B cell (primary cell): Measurements from ENCODE around the gene BACH2. TPM values are rescaled to one million over a fixed set of nuclear protein-coding genes. Genes with fewer than 3 reads are reported as not detected.

Experiments used
- ATAC-seq: fragments of 200-7000 bp; cut with Tn5 transposase; one replicate; pipeline ENCODE4 v1.10.0; 2021; ENCODE audit warnings: low read depth, mild to moderate bottlenecking, moderate number of reproducible peaks, moderate library complexity
- CTCF ChIA-PET: fragments of 350-600 bp; sonication (Branson Sonifier 250); formaldehyde crosslinking; loops from one replicate; lab custom pipeline; 2021; ENCODE audit warnings: antibody characterized with exemption, inconsistent platforms; lab: Charles Lee
- POLR2A ChIA-PET: fragments of 350-600 bp; sonication (Branson Sonifier 250); formaldehyde crosslinking; loops from one replicate; lab custom pipeline; 2021; ENCODE audit warnings: antibody characterized with exemption; lab: Charles Lee
- DNase-seq: peaks from one replicate; pipeline ENCODE4 v3.0.0; 2013
- H2AFZ ChIP-seq: 2 replicates; pipeline ENCODE4 v1.6.1; 2012; ENCODE audit warnings: mild to moderate bottlenecking, low read depth, low read length; ENCODE audit not compliant: insufficient read depth, poor library complexity, severe bottlenecking
- H3K27ac ChIP-seq, 2 donors: 1 replicate in 1 of 2; 2 replicates in 1 of 2; pipeline ENCODE4 v1.5.1; 2012 to 2013; ENCODE audit warnings: low read length in 2 of 2, mild to moderate bottlenecking in 2 of 2, moderate library complexity in 1 of 2
- H3K27me3 ChIP-seq, 4 experiments: fragments of 200-600 bp in 1 of 4; sonication (generic) in 1 of 4; replicated peaks in 1 of 4; 1 replicate in 2 of 4; 2 replicates in 2 of 4; pipeline versions ENCODE4 v1.6.1 to v1.7.0; 2013 to 2016; ENCODE audit warnings: low read length in 3 of 4, mild to moderate bottlenecking in 2 of 4, mixed read lengths in 1 of 4, moderate library complexity in 1 of 4; ENCODE audit not compliant: insufficient read depth in 4 of 4, control insufficient read depth in 3 of 4; ENCODE audit errors: control extremely low read depth in 1 of 4
- H3K36me3 ChIP-seq, 2 experiments: replicated peaks in 1 of 2; 1 replicate in 1 of 2; 2 replicates in 1 of 2; pipeline versions ENCODE4 v1.6.1 to v1.7.1; 2013; ENCODE audit warnings: low read length in 1 of 2; ENCODE audit not compliant: insufficient read depth in 2 of 2, control insufficient read depth in 1 of 2; ENCODE audit errors: control extremely low read depth in 1 of 2, extremely low read depth in 1 of 2
- H3K4me1 ChIP-seq, 2 donors: fragments of 200-600 bp in 1 of 2; sonication (generic) in 1 of 2; 1 replicate in 1 of 2; 2 replicates in 1 of 2; pipeline versions ENCODE4 v1.5.1 to v1.6.1; 2013 to 2017; ENCODE audit warnings: low read length in 2 of 2; ENCODE audit not compliant: control insufficient read depth in 2 of 2, insufficient read depth in 2 of 2
- H3K4me2 ChIP-seq: replicated peaks from 2 replicates; pipeline ENCODE3; 2012; ENCODE audit warnings: mild to moderate bottlenecking, low read depth, low read length; ENCODE audit not compliant: poor library complexity, severe bottlenecking
- H3K4me3 ChIP-seq, 5 experiments: fragments of 200-600 bp in 1 of 5; sonication (generic) in 1 of 5; 1 replicate in 3 of 5; 2 replicates in 2 of 5; pipeline versions ENCODE4 v1.5.1 to v1.7.0; 2011 to 2016; ENCODE audit warnings: low read length in 4 of 5, mild to moderate bottlenecking in 4 of 5, low read depth in 2 of 5, control low read depth in 1 of 5, moderate library complexity in 1 of 5; ENCODE audit not compliant: insufficient read depth in 1 of 5; ENCODE audit errors: control extremely low read depth in 1 of 5, extremely low read depth in 1 of 5
- H3K79me2 ChIP-seq: fragments of 200-600 bp; sonication (generic); one replicate; pipeline ENCODE4 v1.6.0; 2016; ENCODE audit warnings: low read length; ENCODE audit not compliant: control insufficient read depth, insufficient read depth
- H3K9ac ChIP-seq: fragments of 200-600 bp; sonication (generic); 2 replicates; pipeline ENCODE4 v1.6.1; 2017; ENCODE audit warnings: mild to moderate bottlenecking, low read length, moderate library complexity
- H3K9me3 ChIP-seq, 3 donors: one replicate each; pipeline versions ENCODE4 v1.6.1 to v1.7.1; 2013; ENCODE audit warnings: low read length in 2 of 3; ENCODE audit not compliant: control insufficient read depth in 2 of 3, insufficient read depth in 1 of 3; ENCODE audit errors: control extremely low read depth in 1 of 3
- H4K20me1 ChIP-seq: 2 replicates; pipeline ENCODE4 v1.6.0; 2012; ENCODE audit warnings: mild to moderate bottlenecking, low read length; ENCODE audit not compliant: insufficient read depth, control insufficient read depth, poor library complexity, severe bottlenecking
- H3K27ac Mint-ChIP-seq: one replicate; pipeline ENCODE4 v1.8.0; 2021; ENCODE audit warnings: mixed read lengths
- H3K27me3 Mint-ChIP-seq: one replicate; pipeline ENCODE4 v1.8.0; 2021; ENCODE audit warnings: mixed read lengths
- H3K4me1 Mint-ChIP-seq: one replicate; pipeline ENCODE4 v1.8.0; 2021; ENCODE audit warnings: mixed read lengths
- H3K4me3 Mint-ChIP-seq: one replicate; pipeline ENCODE4 v1.8.0; 2021; ENCODE audit warnings: mixed read lengths
- H3K9me3 Mint-ChIP-seq: one replicate; pipeline ENCODE4 v1.8.0; 2022; ENCODE audit warnings: mixed read lengths; ENCODE audit not compliant: insufficient read depth
- CTCF ChIP-seq: fragments of 200-600 bp; IDR thresholded peaks from one replicate; pipeline ENCODE4 v1.8.0; 2022; ENCODE audit warnings: antibody characterized with exemption, mild to moderate bottlenecking
- EZH2 ChIP-seq: IDR thresholded peaks from 2 replicates; pipeline ENCODE4 v1.6.1; 2012; ENCODE audit warnings: borderline replicate concordance, low read depth, mild to moderate bottlenecking, moderate library complexity, low read length; ENCODE audit not compliant: insufficient read depth, poor library complexity, severe bottlenecking
- whole genome bisulfite sequencing: methylation state at CpG from one replicate; pipeline ENCODE4 v1.1.5; 2013; ENCODE audit warnings: missing lambda C conversion rate; ENCODE audit not compliant: insufficient coverage; 5-methylcytosine and 5-hydroxymethylcytosine counted together
- intact Hi-C: fragments of 100-400 bp; cut with micrococcal nuclease; formaldehyde crosslinking; loops from one replicate; pipeline ENCODE4 v1.10.0; 2022
- polyA plus RNA-seq: library from polyadenylated mRNA; depleted of rRNA; stranded (reverse); fragments of >200 nt; gene quantifications from 2 replicates; pipeline ENCODE4 v1.2.3, GENCODE V29; 2012
- total RNA-seq, 2 donors: library from RNA; stranded (reverse); fragments of 120-200 nt in 1 of 2; gene quantifications; 1 replicate in 1 of 2; 2 replicates in 1 of 2; pipeline versions ENCODE4 v1.2.3 to v1.2.4, GENCODE V29; 2013 to 2022

Gene BACH2
- total and polyA plus RNA-seq, 2 donors (not counting 1 experiment from before 2014, with no cell fraction given), result 41.1 to 235 TPM

GRCh38 chr6:90121982-90122381 is 174.7 kb downstream of the BACH2 start:
- peak overlapping the region; percentile 1 for H3K9ac ChIP-seq
- ATAC-seq (peak; percentile 81), DNase-seq (peak; percentile 44)
- WGBS, result 4% methylated on average over 4 of the region's 4 CpGs
- H3K4me3 ChIP-seq, result no peak overlapping the region
- no peaks in the 10 kb centered on the region for H3K9me3 ChIP-seq
- peaks cover 0 to 30% of the 10 kb centered on the region in 2 experiments for H3K36me3 ChIP-seq
- peak overlapping the region; percentile 32 for H3K4me2 ChIP-seq
- intact Hi-C loops, result loop anchor here (2.0 to 5.0 kb wide), 3 partner anchors 13 to 55 kb away; no protein-coding TSS in a partner anchor
- H4K20me1 ChIP-seq, result peaks cover 84% of the 10 kb centered on the region
- ChIA-PET POLR2A (no interaction called here), CTCF (interaction anchor here (1.3 kb wide), 1 partner anchor 13 kb away, joined by 5 read pairs; no protein-coding TSS in a partner anchor)
- no peaks in the 10 kb centered on the region for H3K27me3 ChIP-seq
- H3K4me1 Mint-ChIP-seq, result peaks cover 68% of the 10 kb centered on the region
- peaks cover 47 to 51% of the 10 kb centered on the region in 2 donors for H3K4me1 ChIP-seq
- peak overlapping the region; percentile 77 for H3K27ac Mint-ChIP-seq
- TF ChIP-seq CTCF (no peak), EZH2 (no peak)
- H3K27ac ChIP-seq, result peak overlapping the region in 1 of 2 donors; percentile 72
- H2AFZ ChIP-seq, result no peak overlapping the region
- no peaks in the 10 kb centered on the region for H3K9me3 Mint-ChIP-seq
- H3K4me3 Mint-ChIP-seq, result peak overlapping the region; percentile 37
- peaks cover 87% of the 10 kb centered on the region for H3K79me2 ChIP-seq
- no peaks in the 10 kb centered on the region for H3K27me3 Mint-ChIP-seq

GRCh38 chr6:90120327-90120726 is 176.3 kb downstream of the BACH2 start:
- Mint-ChIP-seq H3K4me1 (peaks cover 65% of the 10 kb centered on the region), H3K27ac (no peak overlapping the region), H3K27me3 (no peaks in the 10 kb centered on the region), H3K4me3 (no peak overlapping the region), H3K9me3 (peaks cover 4% of the 10 kb centered on the region)
- TF ChIP-seq EZH2, result no peak
- no peak for TF ChIP-seq CTCF
- H4K20me1 ChIP-seq, result peaks cover 83% of the 10 kb centered on the region
- no peak overlapping the region for H3K4me3 ChIP-seq
- H3K79me2 ChIP-seq, result peaks cover 87% of the 10 kb centered on the region
- intact Hi-C loops, result loop anchor here (5.0 kb wide), 2 partner anchors 38 to 57 kb away; no protein-coding TSS in a partner anchor
- no CpG with 5 or more reads among the region's 2 CpGs for WGBS
- ChIA-PET POLR2A (interaction anchor here (0.9 kb wide), 2 partner anchors 9 to 11 kb away, joined by 3 to 4 read pairs; no protein-coding TSS in a partner anchor), CTCF (interaction anchor here (1.4 kb wide), 1 partner anchor 180 kb away, joined by 3 read pairs; no protein-coding TSS in a partner anchor)
- H3K27me3 ChIP-seq, result no peaks in the 10 kb centered on the region
- H3K36me3 ChIP-seq, result peaks cover 0 to 23% of the 10 kb centered on the region in 2 experiments
- ATAC-seq (no peak), DNase-seq (no peak)
- peaks cover 35 to 38% of the 10 kb centered on the region in 2 donors for H3K4me1 ChIP-seq
- H3K27ac ChIP-seq, result peak overlapping the region in 1 of 2 donors; percentile 29
- peaks cover 0 to 3% (median 0%) of the 10 kb centered on the region in 3 donors for H3K9me3 ChIP-seq
- peak overlapping the region; percentile 23 for H3K4me2 ChIP-seq
- H2AFZ ChIP-seq, result no peak overlapping the region
- H3K9ac ChIP-seq, result no peak overlapping the region
